Hepatocyte (in vitro differentiated cells): Measurements from ENCODE around the gene KDM4C.

ENCODE experiments used
- EZH2 ChIP-seq: fragments of 200-600 bp; sonication (generic); IDR thresholded peaks from 2 replicates; pipeline ENCODE4 v1.6.1; 2016; ENCODE audit warnings: antibody characterized with exemption, mild to moderate bottlenecking, borderline replicate concordance
- EZH2phosphoT487 ChIP-seq: fragments of 200-600 bp; sonication (generic); IDR thresholded peaks from one replicate; pipeline ENCODE4 v1.6.1; 2018; ENCODE audit warnings: antibody characterized with exemption, mild to moderate bottlenecking, low read depth, moderate library complexity; ENCODE audit not compliant: unreplicated experiment, severe bottlenecking
- TF ChIP-seq, protein P1 (sequence below): fragments of 200-600 bp; sonication (generic); IDR thresholded peaks from 2 replicates; pipeline ENCODE4 v1.5.1; 2016; ENCODE audit warnings: antibody characterized with exemption, mild to moderate bottlenecking; ENCODE audit not compliant: poor library complexity

DNA sequence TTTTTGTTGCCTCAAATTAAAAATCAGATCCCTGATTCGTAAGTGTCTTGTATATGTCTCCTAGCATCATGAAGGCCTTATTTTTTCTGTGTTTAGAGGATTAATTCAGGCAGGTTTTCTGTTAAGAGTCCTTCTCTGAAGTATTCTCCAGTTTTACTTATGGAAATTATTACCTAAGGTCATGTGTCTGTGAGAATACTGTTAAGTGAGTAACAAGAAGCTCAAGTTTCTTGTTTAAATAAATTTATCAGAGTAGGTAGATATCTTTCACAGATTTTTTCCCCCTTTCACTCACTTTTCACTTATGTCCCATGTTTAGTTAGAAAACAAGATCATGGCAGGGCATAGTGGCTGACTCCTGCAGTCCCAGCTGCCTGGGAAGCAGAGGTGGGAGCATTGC is 233.6 kb downstream of the KDM4C start:
- TF ChIP-seq, protein P1, sequence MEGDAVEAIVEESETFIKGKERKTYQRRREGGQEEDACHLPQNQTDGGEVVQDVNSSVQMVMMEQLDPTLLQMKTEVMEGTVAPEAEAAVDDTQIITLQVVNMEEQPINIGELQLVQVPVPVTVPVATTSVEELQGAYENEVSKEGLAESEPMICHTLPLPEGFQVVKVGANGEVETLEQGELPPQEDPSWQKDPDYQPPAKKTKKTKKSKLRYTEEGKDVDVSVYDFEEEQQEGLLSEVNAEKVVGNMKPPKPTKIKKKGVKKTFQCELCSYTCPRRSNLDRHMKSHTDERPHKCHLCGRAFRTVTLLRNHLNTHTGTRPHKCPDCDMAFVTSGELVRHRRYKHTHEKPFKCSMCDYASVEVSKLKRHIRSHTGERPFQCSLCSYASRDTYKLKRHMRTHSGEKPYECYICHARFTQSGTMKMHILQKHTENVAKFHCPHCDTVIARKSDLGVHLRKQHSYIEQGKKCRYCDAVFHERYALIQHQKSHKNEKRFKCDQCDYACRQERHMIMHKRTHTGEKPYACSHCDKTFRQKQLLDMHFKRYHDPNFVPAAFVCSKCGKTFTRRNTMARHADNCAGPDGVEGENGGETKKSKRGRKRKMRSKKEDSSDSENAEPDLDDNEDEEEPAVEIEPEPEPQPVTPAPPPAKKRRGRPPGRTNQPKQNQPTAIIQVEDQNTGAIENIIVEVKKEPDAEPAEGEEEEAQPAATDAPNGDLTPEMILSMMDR, result no peak
- TF ChIP-seq EZH2 (no peak), EZH2phosphoT487 (no peak)
